Stimulated activated CD8-positive, alpha-beta memory T cell treated with anti-CD3 and anti-CD28 coated beads, Interleukin-2, amount 100 ng/mL, for 1 hour (primary cell): ENCODE data around the gene CFP.

ENCODE experiments used
- DNase-seq, 2 donors: peaks; one replicate each; pipeline ENCODE4 v3.0.0-alpha.2; 2020; ENCODE audit warnings: low read depth in 2 of 2

The CFP gene

GRCh38 chrX:47574076-47574546, 55.6 kb downstream of the CFP start:
- DNase-seq: no peak

- DNase-seq: no peak
Observed at GRCh38 chrX:47573341-47574075, 56.2 kb downstream of the CFP start.
